GM18517 (cell line): ENCODE data around the gene FAM89A.

Experiments
- ATAC-seq: cut with Tn5 transposase; IDR thresholded peaks from one replicate; pipeline ENCODE4 v1.9.1; 2021; ENCODE audit warnings: mild to moderate bottlenecking, moderate library complexity; ENCODE audit not compliant: unreplicated experiment

FAM89A gene

DNA sequence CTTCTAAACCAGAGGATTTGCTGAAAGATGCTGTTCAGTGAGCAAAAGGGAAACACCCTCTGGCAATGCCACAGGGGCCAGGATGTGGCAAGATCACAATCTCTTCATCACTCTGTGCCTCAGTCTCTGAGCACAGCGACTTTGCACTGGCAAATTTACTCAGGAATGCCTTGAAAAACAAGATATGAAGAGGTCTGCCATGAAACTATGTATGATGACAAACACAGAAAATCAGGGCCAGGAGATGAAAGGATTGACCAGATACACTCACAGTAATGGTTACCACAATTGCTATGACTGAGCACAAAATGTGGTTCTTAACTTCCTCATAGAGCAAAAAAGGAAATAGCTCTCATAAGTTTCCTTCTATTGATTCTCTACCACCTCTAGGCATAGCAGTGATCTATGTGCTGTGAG lies 67.2 kb downstream of the FAM89A start:
- peak; percentile 76 for ATAC-seq

DNA sequence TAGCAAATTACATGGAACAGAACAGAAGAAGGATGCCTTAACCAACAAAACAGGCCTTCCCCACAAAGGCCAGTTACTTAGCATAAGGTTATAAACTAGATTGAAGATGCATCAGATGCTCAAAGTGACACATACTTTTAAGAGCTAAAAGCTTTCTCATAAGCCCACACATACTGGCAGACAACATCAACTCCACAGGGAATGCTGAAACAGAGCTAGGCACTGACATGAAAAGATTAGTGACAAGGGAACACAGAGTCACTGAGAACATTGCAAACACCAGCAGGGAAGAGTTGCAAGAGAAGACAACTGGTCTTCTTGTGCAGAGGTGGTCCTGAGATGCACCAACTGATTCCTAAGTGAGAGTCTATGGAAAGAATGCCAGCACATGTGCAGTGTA lies 68.3 kb downstream of the FAM89A start:
- no peak for ATAC-seq

DNA sequence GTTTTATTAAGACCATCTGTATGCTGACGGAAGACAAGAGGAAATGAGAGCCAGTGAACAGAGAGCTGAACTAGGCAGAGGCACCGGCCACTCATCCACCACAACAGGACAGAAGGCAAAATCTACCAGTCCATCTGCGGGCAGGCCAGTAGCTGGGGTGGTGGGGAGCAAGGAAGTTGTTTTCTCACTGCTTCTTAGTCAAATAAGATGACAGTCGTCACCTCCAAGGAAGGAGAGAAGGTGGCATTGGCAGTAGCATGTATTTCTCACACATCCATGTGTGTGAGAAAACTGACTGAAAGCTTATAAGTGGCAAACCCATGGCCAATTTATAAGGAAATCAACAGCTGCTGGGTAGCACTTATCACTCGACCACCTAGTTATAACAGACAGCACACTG lies 69.6 kb downstream of the FAM89A start:
- ATAC-seq = no peak
